K562 (cell line): ENCODE results near the gene CDK14. TPM values are rescaled to one million over a fixed set of nuclear protein-coding genes. Genes with fewer than 3 reads are reported as not detected.

ENCODE experiments used
- ATAC-seq: fragments of 200-7000 bp; cut with Tn5 transposase; 3 replicates; pipeline ENCODE4 v1.9.1; 2020; ENCODE audit warnings: moderate library complexity
- BruUV-seq: library from RNA; stranded (reverse); fragments of 400-500 nt; replicated peaks from 2 replicates; lab custom pipeline; 2021; lab: Mats Ljungman, UMichigan
- CTCF ChIA-PET: fragments of 300-600 bp; formaldehyde crosslinking; extraction: SDS; loops from one replicate; lab custom pipeline; 2021; ENCODE audit warnings: low intra/inter-chr PET ratio; lab: Yijun Ruan, JAX
- POLR2A ChIA-PET: fragments of 300-600, 350-650 bp; sonication (Branson Sonifier 250); formaldehyde crosslinking; extraction: SDS; loops from one replicate; lab custom pipeline; 2021; ENCODE audit warnings: antibody characterized with exemption, inconsistent platforms; lab: Yijun Ruan, JAX
- DNase-seq, 4 experiments: peaks; one replicate each; pipeline versions ENCODE4 v3.0.0 to v3.0.0-alpha.2; 2011 to 2018; ENCODE audit warnings: low spot score in 3 of 4, mixed read lengths in 3 of 4; ENCODE audit errors: extremely low read depth in 1 of 4
- FAIRE-seq: peaks from 2 replicates; lab custom pipeline; 2011; peaks lifted over from hg19 to GRCh38; lab: Jason Lieb, UNC
- H2AFZ ChIP-seq: 2 replicates; pipeline ENCODE4 v1.6.0; 2011; ENCODE audit warnings: low read depth, low read length, control low read depth, inconsistent platforms
- H3K27ac ChIP-seq: fragments of 200-600 bp; 3 replicates; pipeline ENCODE4 v1.8.0; 2011; ENCODE audit warnings: low read depth, mild to moderate bottlenecking, control low read depth, inconsistent platforms, low read length, moderate library complexity, mixed read lengths; ENCODE audit errors: extremely low read depth
- H3K27me3 ChIP-seq, 2 experiments: fragments of 300-600 bp in 1 of 2; 2 replicates in 1 of 2; 3 replicates in 1 of 2; pipeline versions ENCODE4 v1.6.0 to v1.8.0; 2011; ENCODE audit warnings: inconsistent platforms in 2 of 2, low read length in 2 of 2, mild to moderate bottlenecking in 1 of 2, mixed read lengths in 1 of 2, moderate library complexity in 1 of 2; ENCODE audit not compliant: control insufficient read depth in 2 of 2, insufficient read depth in 2 of 2
- H3K36me3 ChIP-seq: fragments of 300-600 bp; 3 replicates; pipeline ENCODE4 v1.8.0; 2011; ENCODE audit warnings: mild to moderate bottlenecking, low read length, inconsistent platforms; ENCODE audit not compliant: control insufficient read depth, insufficient read depth
- H3K4me1 ChIP-seq, 2 experiments: fragments of 200-600 bp in 1 of 2; replicated peaks in 1 of 2; 2 replicates in 1 of 2; 3 replicates in 1 of 2; pipeline versions ENCODE4 v1.5.1 to v1.8.0; 2011; ENCODE audit warnings: inconsistent platforms in 2 of 2, low read length in 2 of 2, mild to moderate bottlenecking in 1 of 2, mixed read lengths in 1 of 2, moderate library complexity in 1 of 2; ENCODE audit not compliant: control insufficient read depth in 2 of 2, insufficient read depth in 2 of 2
- H3K4me2 ChIP-seq: 2 replicates; pipeline ENCODE4 v1.6.1; 2011; ENCODE audit warnings: low read length, control low read depth, inconsistent platforms, mixed read lengths; ENCODE audit not compliant: insufficient read depth
- H3K4me3 ChIP-seq: fragments of 200-600 bp; sonication (generic), shearing (Covaris generic); 2 replicates; pipeline ENCODE4 v1.5.1; 2016; ENCODE audit warnings: control low read depth, inconsistent platforms
- H3K79me2 ChIP-seq: fragments of 200-600 bp; 3 replicates; pipeline ENCODE4 v1.8.0; 2011; ENCODE audit warnings: low read length, inconsistent platforms; ENCODE audit not compliant: control insufficient read depth, insufficient read depth
- H3K9ac ChIP-seq, 2 experiments: 2 replicates each; pipeline versions ENCODE4 v1.6.0 to v1.6.1; 2011; ENCODE audit warnings: low read depth in 2 of 2, low read length in 2 of 2, control low read depth in 1 of 2, inconsistent platforms in 1 of 2, mild to moderate bottlenecking in 1 of 2, mixed read lengths in 1 of 2; ENCODE audit not compliant: insufficient read depth in 1 of 2
- H3K9me1 ChIP-seq: one replicate; pipeline ENCODE4 v1.6.0; 2011; ENCODE audit warnings: inconsistent platforms, mild to moderate bottlenecking, low read length, moderate library complexity; ENCODE audit not compliant: control insufficient read depth, insufficient read depth
- H3K9me3 ChIP-seq: replicated peaks from 2 replicates; pipeline ENCODE4 v1.5.1; 2011; ENCODE audit warnings: low read depth, low read length, inconsistent platforms; ENCODE audit not compliant: control insufficient read depth, insufficient read depth
- H4K20me1 ChIP-seq: replicated peaks from 2 replicates; pipeline ENCODE4 v1.6.1; 2011; ENCODE audit warnings: low read length, inconsistent platforms, mixed read lengths; ENCODE audit not compliant: control insufficient read depth, insufficient read depth
- ATF6 ChIP-seq: sonication (generic); formaldehyde crosslinking; IDR thresholded peaks from 2 replicates; pipeline ENCODE4 v1.4.0; 2020; ENCODE audit warnings: mild to moderate bottlenecking, missing genetic modification reagents
- ATF7 ChIP-seq: fragments of 450-650 bp; IDR thresholded peaks from 2 replicates; pipeline ENCODE4 v1.7.1; 2014; ENCODE audit warnings: mild to moderate bottlenecking, moderate library complexity
- CREB5 ChIP-seq: fragments of 250-450 bp; sonication (Bioruptor Pico); IDR thresholded peaks from 2 replicates; pipeline ENCODE4 v1.5.0; 2020; ENCODE audit warnings: mild to moderate bottlenecking
- FUS ChIP-seq: fragments of 200-400 bp; formaldehyde crosslinking; optimal IDR thresholded peaks from 2 replicates; pipeline ENCODE3; 2017; ENCODE audit warnings: low read depth, low read length
- GABPA ChIP-seq: fragments of 200-800 bp; sonication (Bioruptor generic); conservative IDR thresholded peaks from 2 replicates; pipeline ENCODE4 v1.6.1; 2016; ENCODE audit warnings: low read depth, missing genetic modification characterization, missing compliant biosample characterization
- NR4A1 ChIP-seq, 2 experiments: fragments of 250-450 bp in 1 of 2; fragments of 450-650 bp in 1 of 2; sonication (Bioruptor Pico) in 1 of 2; IDR thresholded peaks; 2 replicates each; pipeline versions ENCODE4 v1.4.0 to v1.6.1; 2016 to 2020; ENCODE audit warnings: mild to moderate bottlenecking in 2 of 2, missing compliant biosample characterization in 1 of 2, missing genetic modification characterization in 1 of 2, moderate library complexity in 1 of 2
- PML ChIP-seq: IDR thresholded peaks from 2 replicates; pipeline ENCODE4 v1.6.1; 2012; ENCODE audit warnings: low read length, inconsistent platforms
- TRIM24 ChIP-seq, 2 experiments: fragments of 450-650 bp; IDR thresholded peaks; 2 replicates each; pipeline ENCODE4 v1.6.1; 2016
- ZBTB43 ChIP-seq: sonication (generic); formaldehyde crosslinking; IDR thresholded peaks from 2 replicates; pipeline ENCODE4 v1.8.0; 2023; ENCODE audit warnings: mild to moderate bottlenecking, missing genetic modification reagents
- ZMIZ1 ChIP-seq, 2 experiments: fragments of 150-350 bp in 1 of 2; IDR thresholded peaks; 2 replicates each; pipeline ENCODE4 v1.6.1; 2012 to 2016; ENCODE audit warnings: low read depth in 2 of 2, low read length in 2 of 2, mild to moderate bottlenecking in 1 of 2, moderate library complexity in 1 of 2
- ZNF197 ChIP-seq: fragments of 200-800 bp; sonication (Bioruptor generic); IDR thresholded peaks from 2 replicates; pipeline ENCODE4 v1.6.1; 2016; ENCODE audit warnings: low read depth, missing genetic modification characterization, missing compliant biosample characterization
- ZNF436 ChIP-seq: fragments of 250-450, 450-650 bp; sonication (Bioruptor Pico); formaldehyde crosslinking; IDR thresholded peaks from 2 replicates; pipeline ENCODE4 v1.7.0; 2020; ENCODE audit warnings: mild to moderate bottlenecking
- ZNF77 ChIP-seq: fragments of 250-450 bp; sonication (Bioruptor Pico); IDR thresholded peaks from 2 replicates; pipeline ENCODE4 v1.5.0; 2020
- WGBS: fragments of 100-300 bp; shearing (Covaris generic); methylation state at CpG from one replicate; pipeline ENCODE4 v1.1.6; 2016; ENCODE audit warnings: low coverage, mixed read lengths; ENCODE audit not compliant: insufficient coverage; ENCODE audit errors: missing lambda C conversion rate; 5-methylcytosine and 5-hydroxymethylcytosine counted together
- in situ Hi-C: fragments of 300-500 bp; cut with MboI; formaldehyde crosslinking; loops from 4 replicates; pipeline ENCODE4 v1.15.0; 2018; ENCODE audit warnings: inconsistent platforms, mixed read lengths
- intact Hi-C: fragments of 100-400 bp; cut with micrococcal nuclease; formaldehyde crosslinking; loops from 2 replicates; pipeline ENCODE4 v1.14.2; 2022
- polyA plus RNA-seq, 8 experiments: library from polyadenylated mRNA; depleted of rRNA in 4 of 8; stranded (reverse) in 5 of 8; unstranded in 3 of 8; fragments of >200 nt; fragmentation: Nextera tagmentation in 2 of 8; fragmentation: Illumina TruSeq in 1 of 8; extraction: Ambion mirVana in 2 of 8; extraction: Trizol in 1 of 8; gene quantifications; 2 replicates each; pipeline versions ENCODE4 v1.2.1 to v1.2.3, GENCODE V29; 2011 to 2014; ENCODE audit warnings: inconsistent platforms in 1 of 8, missing spikeins in 1 of 8
- total RNA-seq, 7 experiments: library from RNA; depleted of rRNA in 6 of 7; stranded (reverse); fragments of >200 nt in 6 of 7; fragmentation: Illumina TruSeq in 2 of 7; extraction: Trizol in 2 of 7; gene quantifications; 2 replicates each; pipeline versions ENCODE4 v1.2.1 to v1.2.3, GENCODE V29; 2011 to 2021; ENCODE audit warnings: low replicate concordance in 1 of 7
- TF ChIP-seq, protein P1 (sequence below): fragments of 250-450 bp; sonication (Bioruptor Pico); IDR thresholded peaks from 2 replicates; pipeline ENCODE4 v1.8.0; 2021; ENCODE audit warnings: moderate library complexity, mild to moderate bottlenecking, inconsistent platforms

Gene CDK14
- total and polyA plus RNA-seq, 9 of the 15 experiments (the other 6 are each of a cell fraction or from before 2014, with no cell fraction given): 0.03 to 0.91 (median 0.16) TPM

GRCh38 chr7:90681336-90682022 lies 85.4 kb downstream of the CDK14 start:
- CTCF ChIA-PET: no interaction called here
- H3K27ac ChIP-seq: no peak overlapping the region
- WGBS: 0% methylated on average over 2 of the region's 2 CpGs
- DNase-seq: no peak
- no peaks in the 10 kb centered on the region for H3K79me2 ChIP-seq
- no peak for FAIRE-seq
- no peaks in the 10 kb centered on the region for H3K9me1 ChIP-seq
- in situ Hi-C loops: no loop called here
- no peaks in the 10 kb centered on the region for H4K20me1 ChIP-seq
- no peaks in the 10 kb centered on the region for H3K36me3 ChIP-seq
- no TSS peak for BruUV-seq
- intact Hi-C loops: no loop called here
- POLR2A ChIA-PET: no interaction called here
- H3K4me2 ChIP-seq: no peak overlapping the region
- H3K9ac ChIP-seq: no peak overlapping the region
- H3K27me3 ChIP-seq: no peaks in the 10 kb centered on the region
- no peak overlapping the region for H2AFZ ChIP-seq
- no peak overlapping the region for H3K4me3 ChIP-seq
- H3K9me3 ChIP-seq: no peaks in the 10 kb centered on the region
- no peaks in the 10 kb centered on the region for H3K4me1 ChIP-seq
- ATAC-seq: no peak
- TF ChIP-seq ZBTB43 (CRISPR knock-in tag) (no peak), PML (no peak), ZMIZ1 (IDR thresholded peaks at IDR 0.05; ENCODE audit: low read depth in 2 of 2, low read length in 2 of 2) (no peak), TRIM24 (IDR thresholded peaks at IDR 0.05) (no peak), ZNF436 (CRISPR knock-in tag) (no peak), ZNF77 (CRISPR knock-in tag) (no peak), GABPA (tag) (no peak), ATF6 (CRISPR knock-in tag) (no peak), ATF7 (no peak), CREB5 (CRISPR knock-in tag) (no peak), ZNF197 (no peak), FUS (no peak), NR4A1 (CRISPR knock-in tag; IDR thresholded peaks at IDR 0.05) (no peak), NR4A1 (tag; IDR thresholded peaks at IDR 0.05) (no peak)
- TF ChIP-seq, protein P1, sequence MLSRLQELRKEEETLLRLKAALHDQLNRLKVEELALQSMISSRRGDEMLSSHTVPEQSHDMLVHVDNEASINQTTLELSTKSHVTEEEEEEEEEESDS (CRISPR knock-in tag): no peak
